GM12892 (cell line): Measurements from ENCODE around the gene CEBPG.

ENCODE experiments used
- POLR2A ChIP-seq: IDR thresholded peaks from 2 replicates; pipeline ENCODE4 v1.6.1; 2011; ENCODE audit warnings: low read depth, low read length, control low read depth
- POLR2AphosphoS5 ChIP-seq: IDR thresholded peaks from 2 replicates; pipeline ENCODE4 v1.6.1; 2011; ENCODE audit warnings: low read depth, low read length, control low read depth
- TAF1 ChIP-seq: IDR thresholded peaks from 2 replicates; pipeline ENCODE4 v1.6.1; 2011; ENCODE audit warnings: low read depth, mild to moderate bottlenecking, control low read depth, low read length, borderline replicate concordance

DNA sequence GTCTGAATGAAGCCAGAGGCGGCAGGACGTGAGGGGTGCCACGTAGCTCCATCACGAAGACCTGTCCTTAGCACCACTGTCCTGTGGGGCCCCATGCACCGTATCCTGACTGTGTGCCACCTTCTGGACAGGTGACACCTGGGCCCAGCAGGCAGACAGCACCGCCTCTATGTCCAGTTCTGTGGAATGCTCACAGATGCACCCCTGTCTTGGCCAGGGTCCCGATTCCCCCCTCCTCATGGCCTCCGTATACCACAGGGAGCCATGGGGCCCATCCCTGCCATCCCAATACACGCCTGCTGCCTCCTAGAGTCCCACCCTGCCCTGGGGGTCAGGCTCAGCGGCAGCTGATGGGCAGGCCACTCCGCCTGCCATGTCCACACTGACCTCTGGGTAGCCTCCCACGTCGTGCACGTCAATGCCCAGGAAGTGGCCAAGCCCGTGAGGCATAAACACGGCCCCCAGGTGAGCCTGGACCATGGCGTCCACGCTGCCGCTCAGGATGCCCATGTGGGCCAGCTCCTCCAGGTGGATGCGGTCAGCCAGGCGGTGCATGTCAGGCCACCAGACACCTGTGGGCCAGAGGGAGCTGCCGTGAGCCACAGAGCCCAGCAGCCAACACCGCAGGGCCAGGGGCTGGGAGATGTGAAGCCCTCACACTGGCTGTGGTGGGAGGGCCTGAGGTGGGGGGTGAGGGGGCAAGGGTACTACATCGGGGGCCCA is 17.6 kb downstream of the CEBPG start:
- no peak for TF ChIP-seq POLR2AphosphoS5
- no peak for TF ChIP-seq POLR2A
- no peak for TF ChIP-seq TAF1
